Activated CD4-positive, CD25-positive, alpha-beta regulatory T cell (primary cell): Measurements from ENCODE around the gene RFC3.
"Not testable (repeated sequence)": the region's sequence is repeated elsewhere in the genome, so short reads cannot be mapped to it uniquely, and the experiment has no call there.

ENCODE experiments used
- DNase-seq, 4 experiments: peaks; one replicate each; lab custom pipeline; 2025; lab: John Stamatoyannopoulos, UW

RFC3 gene

GRCh38 chr13:33817901-33818706, at the start of gene RFC3:
TSS of gene RFC3 (plus strand) at chr13:33818149. CDS start at chr13:33818179, 30 bp downstream.
- peak; percentile 77 to 82 (median 79) for DNase-seq

- no peak for DNase-seq
Measured at GRCh38 chr13:33771296-33771695, 46.7 kb upstream of the RFC3 start.

GRCh38 chr13:33773790-33774462, 44.0 kb upstream of the RFC3 start:
- no peak for DNase-seq

GRCh38 chr13:33775339-33776108, 42.4 kb upstream of the RFC3 start:
- no peak for DNase-seq

GRCh38 chr13:33776239-33776881, 41.6 kb upstream of the RFC3 start:
- no peak for DNase-seq

GRCh38 chr13:33782631-33783030, 35.3 kb upstream of the RFC3 start:
- no peak for DNase-seq

- DNase-seq: not testable (repeated sequence)
Measured at GRCh38 chr13:33783212-33783611, 34.7 kb upstream of the RFC3 start.

- no peak for DNase-seq
Measured at GRCh38 chr13:33784738-33785137, 33.2 kb upstream of the RFC3 start.

GRCh38 chr13:33785384-33785783, 32.6 kb upstream of the RFC3 start:
- DNase-seq: no peak

- no peak for DNase-seq
Measured at GRCh38 chr13:33787051-33787591, 30.8 kb upstream of the RFC3 start.

- no peak for DNase-seq
Measured at GRCh38 chr13:33789066-33789606, 28.8 kb upstream of the RFC3 start.

GRCh38 chr13:33789739-33790138, 28.2 kb upstream of the RFC3 start:
- no peak for DNase-seq

GRCh38 chr13:33793726-33794125, 24.2 kb upstream of the RFC3 start:
- DNase-seq: no peak

- DNase-seq: no peak
Measured at GRCh38 chr13:33794576-33794975, 23.4 kb upstream of the RFC3 start.

- DNase-seq: no peak
Measured at GRCh38 chr13:33796095-33796494, 21.9 kb upstream of the RFC3 start.

GRCh38 chr13:33797622-33798021, 20.3 kb upstream of the RFC3 start:
- no peak for DNase-seq

- no peak for DNase-seq
Measured at GRCh38 chr13:33798023-33798422, 19.9 kb upstream of the RFC3 start.

- DNase-seq: no peak
Measured at GRCh38 chr13:33799950-33800592, 17.9 kb upstream of the RFC3 start.

- no peak for DNase-seq
Measured at GRCh38 chr13:33800646-33801186, 17.2 kb upstream of the RFC3 start.

GRCh38 chr13:33806470-33807248, 11.3 kb upstream of the RFC3 start:
- no peak for DNase-seq
